ENCODE data around the gene SLC44A3. TPM values are rescaled to one million over a fixed set of nuclear protein-coding genes. Genes with fewer than 3 reads are reported as not detected.

Gene SLC44A3
- total and polyA plus RNA-seq, 12 donors, result 1.2 to 9.4 (median 4.8) TPM

DNA sequence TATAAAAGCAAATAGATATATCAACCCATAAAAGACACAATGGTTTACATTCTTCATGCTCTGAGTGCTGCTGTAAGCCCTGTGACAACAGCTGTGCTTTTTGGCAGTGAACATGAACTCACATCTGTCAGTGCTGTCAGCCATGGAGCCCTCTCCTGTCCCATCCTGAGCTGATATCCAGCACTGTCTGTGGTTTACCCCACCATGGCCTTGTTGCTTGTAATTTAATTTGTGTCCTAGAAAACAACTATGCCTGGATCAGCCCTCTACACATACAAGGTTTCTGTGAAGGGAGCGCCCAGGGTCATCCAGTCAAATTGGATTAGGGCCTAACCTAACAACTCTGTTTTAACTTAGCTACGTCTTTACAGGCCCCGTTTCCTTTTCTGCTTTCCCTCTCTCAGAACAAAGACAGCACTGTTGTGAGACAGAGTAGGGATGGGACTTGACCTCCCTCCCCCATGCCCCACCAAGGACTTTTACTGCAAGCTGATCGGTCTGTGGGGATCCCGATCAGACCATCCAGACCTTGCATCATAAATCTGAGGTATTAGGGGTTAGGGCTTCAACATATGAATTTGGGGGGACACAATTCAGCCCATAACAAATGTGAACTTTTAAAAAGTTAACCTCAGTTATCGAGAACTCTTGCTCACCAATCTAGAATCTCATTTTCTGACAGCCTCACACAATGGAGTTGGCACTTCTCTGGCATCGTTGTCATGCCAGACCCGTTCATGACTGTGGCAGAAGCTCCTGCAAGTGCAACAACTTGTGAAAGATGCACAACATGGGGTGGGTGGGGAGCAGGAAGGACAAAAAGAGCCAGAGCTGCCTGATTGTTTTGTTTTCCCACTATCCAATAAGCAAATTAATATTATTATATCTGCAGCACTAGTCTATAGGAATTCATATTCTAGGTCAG, 16.4 kb upstream of the SLC44A3 start:
- H3K36me3 ChIP-seq, result no peaks in the 10 kb centered on the region
- H3K4me3 ChIP-seq, result no peak overlapping the region
- DNase-seq, result peak in 1 of 2 donors; percentile 55
- no peaks in the 10 kb centered on the region for H3K27me3 ChIP-seq
- H3K27ac ChIP-seq, result peak overlapping the region in 9 of 10 donors; percentile 29 to 78 (median 57)
- no peaks in the 10 kb centered on the region for H3K9me3 ChIP-seq
- TF ChIP-seq, protein P1, sequence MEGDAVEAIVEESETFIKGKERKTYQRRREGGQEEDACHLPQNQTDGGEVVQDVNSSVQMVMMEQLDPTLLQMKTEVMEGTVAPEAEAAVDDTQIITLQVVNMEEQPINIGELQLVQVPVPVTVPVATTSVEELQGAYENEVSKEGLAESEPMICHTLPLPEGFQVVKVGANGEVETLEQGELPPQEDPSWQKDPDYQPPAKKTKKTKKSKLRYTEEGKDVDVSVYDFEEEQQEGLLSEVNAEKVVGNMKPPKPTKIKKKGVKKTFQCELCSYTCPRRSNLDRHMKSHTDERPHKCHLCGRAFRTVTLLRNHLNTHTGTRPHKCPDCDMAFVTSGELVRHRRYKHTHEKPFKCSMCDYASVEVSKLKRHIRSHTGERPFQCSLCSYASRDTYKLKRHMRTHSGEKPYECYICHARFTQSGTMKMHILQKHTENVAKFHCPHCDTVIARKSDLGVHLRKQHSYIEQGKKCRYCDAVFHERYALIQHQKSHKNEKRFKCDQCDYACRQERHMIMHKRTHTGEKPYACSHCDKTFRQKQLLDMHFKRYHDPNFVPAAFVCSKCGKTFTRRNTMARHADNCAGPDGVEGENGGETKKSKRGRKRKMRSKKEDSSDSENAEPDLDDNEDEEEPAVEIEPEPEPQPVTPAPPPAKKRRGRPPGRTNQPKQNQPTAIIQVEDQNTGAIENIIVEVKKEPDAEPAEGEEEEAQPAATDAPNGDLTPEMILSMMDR (IDR thresholded peaks at IDR 0.05), result no peak
- peaks cover 3 to 54% (median 36%) of the 10 kb centered on the region in 9 donors for H3K4me1 ChIP-seq
- ATAC-seq, result peak; percentile 39 to 76 (median 64)
- intact Hi-C loops (cut with DNase I), result loop anchor here (2.0 to 10.0 kb wide), 13 partner anchors 51 to 319 kb away; partner anchors contain the start of gene F3 (in 3 of the 10)
- WGBS, 2 donors, result 46 to 56% methylated on average over 8 of the region's 8 CpGs

DNA sequence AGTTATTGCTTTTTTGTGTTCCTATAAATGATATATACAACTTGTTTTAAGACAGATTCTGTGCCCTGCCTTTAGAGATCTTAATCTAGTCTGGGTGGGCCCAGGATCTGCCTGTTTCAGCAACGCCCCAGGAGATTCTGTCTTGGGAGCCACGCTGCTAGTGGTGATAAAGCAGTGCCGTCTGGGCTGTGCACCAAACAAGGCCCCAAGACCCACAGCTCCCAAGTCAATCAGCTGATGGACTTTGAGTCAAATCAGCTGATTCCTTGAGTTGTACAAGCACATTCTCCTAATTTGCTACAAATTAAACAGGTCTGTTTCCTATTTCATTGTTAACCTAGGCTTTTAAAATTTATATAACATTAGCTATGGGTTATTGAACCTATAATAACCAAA, 15.7 kb upstream of the SLC44A3 start:
- ATAC-seq, result no peak
- TF ChIP-seq, protein P1 (IDR thresholded peaks at IDR 0.05), result no peak
- H3K4me3 ChIP-seq, result no peak overlapping the region
- DNase-seq, result no peak
- no peaks in the 10 kb centered on the region for H3K27me3 ChIP-seq
- no peaks in the 10 kb centered on the region for H3K9me3 ChIP-seq
- peak overlapping the region in 7 of 10 donors; percentile 29 to 78 (median 67) for H3K27ac ChIP-seq
- 57 to 63% methylated on average over 3 of the region's 3 CpGs for WGBS, 2 donors
- no peaks in the 10 kb centered on the region for H3K36me3 ChIP-seq
- peaks cover 3 to 54% (median 36%) of the 10 kb centered on the region in 9 donors for H3K4me1 ChIP-seq
- intact Hi-C loops (cut with DNase I), result loop anchor here (2.0 to 10.0 kb wide), 13 partner anchors 52 to 320 kb away; partner anchors contain the start of gene F3 (in 3 of the 10)

DNA sequence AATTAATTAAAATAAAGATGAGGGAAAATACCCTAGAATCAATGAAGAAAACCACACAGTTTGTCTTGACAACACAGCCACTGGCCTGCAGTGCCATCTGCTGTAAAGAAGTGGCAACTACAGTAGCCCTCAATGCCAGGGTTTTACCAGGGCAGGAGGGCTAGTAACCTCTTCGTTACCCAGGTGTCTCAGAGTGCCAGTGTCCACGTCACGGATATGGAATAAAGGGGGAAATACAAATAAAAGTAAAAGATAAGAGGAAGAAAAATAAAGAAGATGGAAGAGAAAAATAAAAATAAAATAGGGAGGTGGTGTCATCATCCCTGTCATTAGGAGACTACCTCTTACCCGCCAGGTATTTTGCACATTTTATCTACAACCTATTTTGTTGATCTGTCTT, 14.2 kb upstream of the SLC44A3 start:
- ATAC-seq (peak in 3 of 8 donors; percentile 30 to 46 (median 33)), DNase-seq (peak; percentile 27 to 42)
- Histone ChIP-seq H3K27me3 (no peaks in the 10 kb centered on the region), H3K4me3 (peak overlapping the region in 3 of 10 donors; percentile 2 to 17 (median 3)), H3K4me1 (peaks cover 3 to 49% (median 35%) of the 10 kb centered on the region in 9 donors), H3K36me3 (no peaks in the 10 kb centered on the region), H3K27ac (no peak overlapping the region), H3K9me3 (no peaks in the 10 kb centered on the region)
- intact Hi-C loops (cut with DNase I), result loop anchor here in 9 of 10 donors (1.0 to 10.0 kb wide), 11 partner anchors 281 to 325 kb away; no protein-coding TSS in a partner anchor
- TF ChIP-seq, protein P1 (IDR thresholded peaks at IDR 0.05), result peak; percentile 81 to 99 (median 98)
- 14 to 19% methylated on average over 4 of the region's 4 CpGs for WGBS, 2 donors

DNA sequence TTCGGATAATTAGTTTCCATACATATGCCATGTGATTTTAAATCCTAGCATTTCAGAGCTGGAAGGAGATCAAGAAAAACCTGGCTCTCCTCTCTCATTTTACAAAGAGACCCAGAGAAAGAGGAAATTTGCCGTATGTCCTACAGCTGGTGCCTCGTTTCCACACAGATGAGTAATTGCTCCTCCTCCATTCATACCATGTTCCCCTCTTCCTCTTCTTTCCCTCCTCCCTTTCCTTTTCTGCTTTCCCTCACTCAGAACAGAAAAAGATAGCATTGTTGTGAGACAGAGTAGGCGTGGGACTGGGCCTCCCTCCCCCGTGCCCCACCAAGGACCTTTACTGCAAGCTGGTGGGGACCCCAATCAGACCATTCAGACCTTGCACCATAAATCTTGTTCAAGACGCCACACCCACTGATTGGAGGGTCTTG, 13.7 kb upstream of the SLC44A3 start:
- intact Hi-C loops (cut with DNase I), result loop anchor here in 9 of 10 donors (1.0 to 10.0 kb wide), 8 partner anchors 282 to 326 kb away; no protein-coding TSS in a partner anchor
- Histone ChIP-seq H3K36me3 (no peaks in the 10 kb centered on the region), H3K27me3 (no peaks in the 10 kb centered on the region), H3K4me3 (peak overlapping the region in 3 of 10 donors; percentile 2 to 17 (median 3)), H3K9me3 (no peaks in the 10 kb centered on the region), H3K27ac (no peak overlapping the region), H3K4me1 (peaks cover 3 to 44% (median 30%) of the 10 kb centered on the region in 9 donors)
- 43 to 48% methylated on average over 6 of the region's 6 CpGs for WGBS, 2 donors
- TF ChIP-seq, protein P1 (IDR thresholded peaks at IDR 0.05), result no peak
- ATAC-seq (peak in 1 of 8 donors; percentile 12), DNase-seq (no peak)
